Glutamatergic neuron (in vitro differentiated cells): ENCODE results near the gene SLC16A9. TPM values are rescaled to one million over a fixed set of nuclear protein-coding genes. Genes with fewer than 3 reads are reported as not detected.
A peak's percentile ranks its signal among the peaks of the same experiment; 100 is the strongest.

Source experiments
- DNase-seq: peaks from one replicate; pipeline ENCODE4 v3.0.0; 2022
- H3K27ac Mint-ChIP-seq: one replicate; pipeline ENCODE4 v1.8.0; 2020; ENCODE audit warnings: mild to moderate bottlenecking, mixed read lengths, inconsistent platforms; ENCODE audit not compliant: unreplicated experiment
- H3K27me3 Mint-ChIP-seq: one replicate; pipeline ENCODE4 v1.8.0; 2020; ENCODE audit warnings: mild to moderate bottlenecking, moderate library complexity, mixed read lengths, inconsistent platforms; ENCODE audit not compliant: unreplicated experiment
- H3K36me3 Mint-ChIP-seq: one replicate; pipeline ENCODE4 v1.8.0; 2020; ENCODE audit warnings: mild to moderate bottlenecking, mixed read lengths, inconsistent platforms; ENCODE audit not compliant: unreplicated experiment
- H3K4me1 Mint-ChIP-seq: one replicate; pipeline ENCODE4 v1.8.0; 2020; ENCODE audit warnings: mild to moderate bottlenecking, low read depth, mixed read lengths, inconsistent platforms; ENCODE audit not compliant: unreplicated experiment
- H3K4me3 Mint-ChIP-seq: one replicate; pipeline ENCODE4 v1.8.0; 2020; ENCODE audit warnings: mild to moderate bottlenecking, mixed read lengths, inconsistent platforms; ENCODE audit not compliant: unreplicated experiment
- H3K9me3 Mint-ChIP-seq: one replicate; pipeline ENCODE4 v1.8.0; 2020; ENCODE audit warnings: mild to moderate bottlenecking, moderate library complexity, mixed read lengths, inconsistent platforms; ENCODE audit not compliant: unreplicated experiment
- total RNA-seq: library from RNA; stranded (reverse); fragmentation: NEBNext Ultra II Directional; extraction: Animal tissue kit (Norgen Biotek cat#: 25700); gene quantifications from one replicate; pipeline ENCODE4 v1.2.1, GENCODE V29; 2021; ENCODE audit not compliant: unreplicated experiment
- TF ChIP-seq, protein P1 (sequence below): fragments of 200-600 bp; sonication (generic); IDR thresholded peaks from one replicate; pipeline ENCODE4 v1.5.0; 2021; ENCODE audit not compliant: partially characterized antibody, unreplicated experiment

The SLC16A9 gene
- total RNA-seq, 1 donor from 2014 or later: 1.2 TPM

DNA sequence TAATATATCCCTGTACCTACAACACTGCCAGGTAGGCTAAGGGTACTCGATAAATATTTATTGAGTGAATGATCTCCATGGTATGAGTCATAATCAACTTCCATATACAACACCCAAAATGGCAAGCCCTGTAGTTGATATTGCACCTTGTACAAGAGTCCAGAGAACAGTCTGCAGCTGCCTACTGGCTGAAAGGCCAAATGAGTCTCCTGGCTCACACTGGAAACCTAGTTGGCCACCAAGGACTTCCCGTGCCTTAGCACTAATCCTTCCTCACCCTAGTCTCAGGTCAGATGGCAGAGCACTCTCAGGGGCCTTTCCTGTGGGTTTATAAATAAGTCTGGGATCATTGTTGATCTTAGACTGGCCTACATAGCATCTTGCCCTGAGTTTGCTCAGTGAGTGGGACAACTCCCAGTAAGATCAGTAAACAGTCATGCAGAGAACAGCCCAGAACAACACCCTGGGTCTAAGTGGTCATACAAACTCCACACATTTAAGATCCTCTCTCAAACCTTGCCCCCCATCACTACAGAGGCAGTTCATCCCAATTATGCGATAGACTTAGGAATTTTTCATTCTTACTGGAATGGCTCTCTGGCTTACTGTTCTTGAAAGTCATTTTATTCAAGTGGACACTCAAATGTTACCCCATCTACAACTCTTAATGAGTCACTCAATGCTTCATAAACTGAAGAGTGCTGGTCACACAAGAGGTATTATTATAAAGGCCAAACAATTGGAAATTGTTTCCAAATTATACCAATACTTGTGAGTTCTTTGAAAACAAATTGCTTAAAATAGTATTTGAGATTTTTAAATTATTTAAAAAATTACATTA, 14.7 kb upstream of the SLC16A9 start:
- Mint-ChIP-seq H3K9me3 (no peaks in the 10 kb centered on the region), H3K36me3 (no peaks in the 10 kb centered on the region), H3K27me3 (no peaks in the 10 kb centered on the region), H3K4me1 (no peaks in the 10 kb centered on the region), H3K4me3 (no peak overlapping the region), H3K27ac (no peak overlapping the region)
- DNase-seq: no peak
- TF ChIP-seq, protein P1, sequence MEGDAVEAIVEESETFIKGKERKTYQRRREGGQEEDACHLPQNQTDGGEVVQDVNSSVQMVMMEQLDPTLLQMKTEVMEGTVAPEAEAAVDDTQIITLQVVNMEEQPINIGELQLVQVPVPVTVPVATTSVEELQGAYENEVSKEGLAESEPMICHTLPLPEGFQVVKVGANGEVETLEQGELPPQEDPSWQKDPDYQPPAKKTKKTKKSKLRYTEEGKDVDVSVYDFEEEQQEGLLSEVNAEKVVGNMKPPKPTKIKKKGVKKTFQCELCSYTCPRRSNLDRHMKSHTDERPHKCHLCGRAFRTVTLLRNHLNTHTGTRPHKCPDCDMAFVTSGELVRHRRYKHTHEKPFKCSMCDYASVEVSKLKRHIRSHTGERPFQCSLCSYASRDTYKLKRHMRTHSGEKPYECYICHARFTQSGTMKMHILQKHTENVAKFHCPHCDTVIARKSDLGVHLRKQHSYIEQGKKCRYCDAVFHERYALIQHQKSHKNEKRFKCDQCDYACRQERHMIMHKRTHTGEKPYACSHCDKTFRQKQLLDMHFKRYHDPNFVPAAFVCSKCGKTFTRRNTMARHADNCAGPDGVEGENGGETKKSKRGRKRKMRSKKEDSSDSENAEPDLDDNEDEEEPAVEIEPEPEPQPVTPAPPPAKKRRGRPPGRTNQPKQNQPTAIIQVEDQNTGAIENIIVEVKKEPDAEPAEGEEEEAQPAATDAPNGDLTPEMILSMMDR: no peak

DNA sequence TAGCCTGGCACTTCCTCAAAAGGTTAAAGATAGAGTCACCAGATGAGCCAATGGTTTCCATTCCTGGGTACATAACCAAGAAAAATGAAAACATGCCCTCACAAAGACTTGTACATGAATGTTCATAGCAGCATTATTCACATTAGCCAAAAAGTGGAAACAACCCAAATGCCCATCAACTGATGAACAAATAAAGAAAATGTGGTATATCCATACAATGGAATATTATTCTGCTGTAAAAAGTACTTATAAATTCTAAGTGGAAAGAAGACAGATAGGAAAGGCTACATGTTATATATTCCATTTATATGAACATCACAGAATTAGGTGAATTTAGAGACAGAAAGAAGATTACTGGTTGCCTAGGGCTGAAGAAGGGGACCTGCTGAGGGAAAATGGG, 10.7 kb upstream of the SLC16A9 start:
- no peak overlapping the region for H3K27ac Mint-ChIP-seq
- H3K36me3 Mint-ChIP-seq: no peaks in the 10 kb centered on the region
- TF ChIP-seq, protein P1: no peak
- no peaks in the 10 kb centered on the region for H3K27me3 Mint-ChIP-seq
- DNase-seq: no peak
- H3K9me3 Mint-ChIP-seq: no peaks in the 10 kb centered on the region
- H3K4me1 Mint-ChIP-seq: no peaks in the 10 kb centered on the region
- H3K4me3 Mint-ChIP-seq: no peak overlapping the region

DNA sequence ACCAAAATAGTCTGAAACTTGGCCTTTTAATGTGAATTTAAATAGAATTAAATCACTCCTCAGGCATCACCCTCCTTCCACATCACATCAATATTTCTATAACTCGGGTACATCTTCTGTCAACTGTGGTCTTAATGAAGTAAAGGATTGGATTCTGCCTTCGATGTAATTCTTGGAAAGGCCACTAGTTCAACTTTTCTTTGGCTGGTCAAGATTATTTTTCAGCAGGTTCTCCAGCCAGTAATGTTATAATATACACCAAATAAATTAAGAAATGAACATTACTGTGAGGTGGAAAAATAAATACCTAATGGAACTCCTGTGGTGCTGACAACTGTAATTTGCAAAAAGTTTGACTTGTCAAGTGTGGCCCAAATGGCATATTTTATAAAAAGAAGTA, 9.7 kb upstream of the SLC16A9 start:
- no peak overlapping the region for H3K27ac Mint-ChIP-seq
- no peaks in the 10 kb centered on the region for H3K36me3 Mint-ChIP-seq
- no peaks in the 10 kb centered on the region for H3K4me1 Mint-ChIP-seq
- no peak for DNase-seq
- no peaks in the 10 kb centered on the region for H3K9me3 Mint-ChIP-seq
- TF ChIP-seq, protein P1: peak; percentile 70
- no peaks in the 10 kb centered on the region for H3K27me3 Mint-ChIP-seq
- H3K4me3 Mint-ChIP-seq: no peak overlapping the region

DNA sequence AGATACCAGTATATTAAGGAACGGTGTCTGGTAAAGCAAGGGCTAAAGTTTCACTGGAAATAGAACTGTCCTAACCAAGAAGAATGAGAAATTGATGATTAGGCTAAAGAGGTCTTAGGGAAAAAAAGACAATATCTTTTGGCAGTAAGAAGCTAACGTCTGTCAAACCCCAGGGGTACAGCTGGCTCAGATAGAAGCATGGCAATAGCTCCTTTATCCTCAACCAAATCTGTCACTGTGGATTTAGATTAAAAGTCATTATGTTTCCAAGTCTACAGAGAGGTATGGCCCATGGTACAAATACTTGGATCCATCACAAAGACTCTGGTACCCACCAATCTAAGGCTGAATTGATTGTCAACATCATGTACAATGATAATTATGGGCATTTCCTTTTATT, 8.6 kb upstream of the SLC16A9 start:
- TF ChIP-seq, protein P1: no peak
- Mint-ChIP-seq H3K4me3 (no peak overlapping the region), H3K9me3 (no peaks in the 10 kb centered on the region), H3K27me3 (no peaks in the 10 kb centered on the region), H3K4me1 (no peaks in the 10 kb centered on the region), H3K27ac (no peak overlapping the region), H3K36me3 (no peaks in the 10 kb centered on the region)
- no peak for DNase-seq

DNA sequence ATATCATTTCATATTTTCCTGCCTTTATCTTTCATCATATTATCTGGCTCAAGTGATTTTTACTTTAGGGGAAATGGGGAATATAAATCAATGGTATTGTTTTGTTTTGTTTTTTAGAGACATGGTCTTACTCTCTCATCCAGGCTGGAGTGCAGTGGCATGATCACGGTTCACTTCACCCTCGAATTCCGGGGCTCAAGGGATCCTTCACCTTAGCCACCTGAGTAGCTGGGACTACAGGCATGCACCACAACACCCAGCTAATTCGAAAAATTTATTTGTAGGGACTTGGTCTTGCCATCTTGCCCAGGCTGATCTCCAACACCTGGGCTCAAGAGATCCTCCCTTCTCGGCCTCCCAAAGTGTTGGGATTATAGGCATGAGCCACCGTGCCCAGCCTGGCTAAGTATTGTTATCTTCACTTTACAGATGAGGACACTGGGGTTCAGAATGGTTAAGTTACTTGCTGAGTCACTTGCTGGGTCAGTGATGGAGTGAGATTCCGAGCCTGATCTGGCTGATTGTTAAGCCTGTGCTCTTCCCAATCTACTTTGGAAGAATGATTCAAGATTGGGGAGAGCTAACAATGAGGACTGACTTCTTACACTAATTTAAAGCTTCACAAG, 3.7 kb upstream of the SLC16A9 start:
- Mint-ChIP-seq H3K27ac (no peak overlapping the region), H3K4me3 (no peak overlapping the region), H3K27me3 (no peaks in the 10 kb centered on the region), H3K9me3 (no peaks in the 10 kb centered on the region), H3K36me3 (no peaks in the 10 kb centered on the region), H3K4me1 (no peaks in the 10 kb centered on the region)
- TF ChIP-seq, protein P1: no peak
- no peak for DNase-seq
